ENCODE data around the gene DMBT1.

Gene DMBT1

DNA sequence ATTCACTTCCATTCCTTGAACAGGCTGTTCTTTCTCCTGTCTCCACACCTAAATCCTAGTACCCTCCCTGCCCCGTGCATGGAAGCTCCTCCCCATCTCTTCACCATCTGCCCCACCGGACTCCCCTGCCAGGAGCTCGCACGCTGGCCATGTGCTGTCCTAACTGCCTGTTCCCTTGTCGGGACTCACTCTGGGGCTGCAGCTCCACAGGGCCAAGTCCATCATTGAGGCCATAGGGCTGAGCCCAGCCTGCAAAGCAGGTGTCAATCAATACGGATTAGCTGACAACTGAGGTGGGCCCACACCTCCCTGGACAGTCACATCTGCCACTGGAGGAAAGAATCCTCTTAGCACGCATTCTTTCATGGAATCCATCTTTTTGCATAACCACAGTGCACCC, 41.4 kb upstream of the DMBT1 start:
- ChIA-PET CTCF (interaction anchor here (0.9 kb wide), 1 partner anchor 11 kb away, joined by 3 read pairs; no protein-coding TSS in a partner anchor), POLR2A (no interaction called here)
- DNase-seq (ENCODE audit: extremely low spot score): no peak
- TF ChIP-seq, protein P1, sequence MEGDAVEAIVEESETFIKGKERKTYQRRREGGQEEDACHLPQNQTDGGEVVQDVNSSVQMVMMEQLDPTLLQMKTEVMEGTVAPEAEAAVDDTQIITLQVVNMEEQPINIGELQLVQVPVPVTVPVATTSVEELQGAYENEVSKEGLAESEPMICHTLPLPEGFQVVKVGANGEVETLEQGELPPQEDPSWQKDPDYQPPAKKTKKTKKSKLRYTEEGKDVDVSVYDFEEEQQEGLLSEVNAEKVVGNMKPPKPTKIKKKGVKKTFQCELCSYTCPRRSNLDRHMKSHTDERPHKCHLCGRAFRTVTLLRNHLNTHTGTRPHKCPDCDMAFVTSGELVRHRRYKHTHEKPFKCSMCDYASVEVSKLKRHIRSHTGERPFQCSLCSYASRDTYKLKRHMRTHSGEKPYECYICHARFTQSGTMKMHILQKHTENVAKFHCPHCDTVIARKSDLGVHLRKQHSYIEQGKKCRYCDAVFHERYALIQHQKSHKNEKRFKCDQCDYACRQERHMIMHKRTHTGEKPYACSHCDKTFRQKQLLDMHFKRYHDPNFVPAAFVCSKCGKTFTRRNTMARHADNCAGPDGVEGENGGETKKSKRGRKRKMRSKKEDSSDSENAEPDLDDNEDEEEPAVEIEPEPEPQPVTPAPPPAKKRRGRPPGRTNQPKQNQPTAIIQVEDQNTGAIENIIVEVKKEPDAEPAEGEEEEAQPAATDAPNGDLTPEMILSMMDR (IDR thresholded peaks at IDR 0.05; ENCODE audit: control extremely low read depth, extremely low read depth, low read depth, missing control alignments): no peak

DNA sequence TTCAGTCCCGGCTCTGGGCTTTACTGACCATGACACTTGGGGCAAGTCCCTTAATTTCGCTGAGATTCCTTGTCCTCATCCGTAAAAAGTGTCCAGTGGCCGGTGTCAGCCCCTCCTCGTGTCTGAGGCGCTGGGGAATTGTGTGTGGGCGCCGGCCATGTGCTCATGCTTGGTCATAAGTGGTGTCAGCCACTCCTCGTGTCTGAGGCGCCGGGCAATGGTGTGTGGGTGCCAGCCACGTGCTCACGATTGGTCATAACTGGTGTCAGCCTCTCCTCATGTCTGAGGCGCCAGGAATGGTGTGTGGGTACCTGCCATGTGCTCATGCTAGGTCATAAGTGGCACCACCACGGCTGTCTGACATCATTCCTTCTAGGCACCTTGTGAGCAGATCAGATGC, 40.7 kb upstream of the DMBT1 start:
- DNase-seq (ENCODE audit: extremely low spot score): no peak
- CTCF ChIA-PET: no interaction called here

DNA sequence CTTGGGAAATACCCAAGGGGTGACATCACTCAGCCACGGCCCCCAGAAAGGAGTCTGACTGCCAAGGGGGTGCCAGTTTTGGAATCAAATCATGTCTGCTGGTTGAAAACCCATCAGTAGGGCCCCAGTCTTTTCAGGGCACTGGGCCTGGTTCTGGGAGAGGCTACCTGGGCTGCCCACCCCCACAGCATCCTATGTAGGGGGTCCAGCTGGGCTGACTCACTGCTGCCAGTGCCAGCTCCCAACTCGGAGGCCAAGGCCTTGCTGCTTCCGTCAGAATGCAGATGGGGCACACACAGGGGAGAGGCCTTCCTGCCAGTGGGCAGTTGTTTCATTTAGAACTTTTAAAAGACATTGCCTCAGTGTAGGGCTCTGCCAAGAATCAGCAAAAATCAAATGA, 39.5 kb upstream of the DMBT1 start:
- CTCF ChIA-PET: interaction anchor here (1.3 to 1.5 kb wide), 2 partner anchors 44 to 253 kb away, joined by 3 to 4 read pairs; no protein-coding TSS in a partner anchor
- POLR2A ChIA-PET: no interaction called here
- TF ChIP-seq, protein P1 (IDR thresholded peaks at IDR 0.05; ENCODE audit: control extremely low read depth, extremely low read depth, low read depth, missing control alignments): no peak
- DNase-seq (ENCODE audit: extremely low spot score): no peak

More for the DNA sequence above, 40.7 kb upstream of the DMBT1 start:
- TF ChIP-seq, protein P1 (IDR thresholded peaks at IDR 0.05; ENCODE audit: control extremely low read depth, extremely low read depth, low read depth, missing control alignments): no peak
- POLR2A ChIA-PET: no interaction called here

DNA sequence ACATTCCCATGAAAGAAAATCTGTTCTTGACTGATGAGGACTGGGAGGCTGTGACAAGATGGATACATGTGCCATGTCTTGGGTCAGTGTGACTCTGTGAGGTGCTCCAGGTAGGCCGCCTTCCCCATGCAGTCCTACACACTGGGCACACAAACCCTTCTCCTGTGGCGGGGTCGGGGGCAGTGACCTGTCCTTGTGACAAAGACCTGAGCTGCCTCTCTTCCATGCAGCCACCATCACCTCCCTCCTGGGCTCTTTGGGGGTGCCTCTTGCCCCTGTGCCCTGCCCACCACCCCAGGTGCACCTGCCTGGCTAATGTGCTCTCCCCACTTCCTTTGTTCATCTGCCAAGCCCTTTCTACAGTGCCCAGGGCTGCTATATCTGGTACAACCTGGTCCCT, 35.7 kb upstream of the DMBT1 start:
- CTCF ChIA-PET: no interaction called here
- POLR2A ChIA-PET: no interaction called here
- TF ChIP-seq, protein P1 (IDR thresholded peaks at IDR 0.05; ENCODE audit: control extremely low read depth, extremely low read depth, low read depth, missing control alignments): no peak
- DNase-seq (ENCODE audit: extremely low spot score): no peak

DNA sequence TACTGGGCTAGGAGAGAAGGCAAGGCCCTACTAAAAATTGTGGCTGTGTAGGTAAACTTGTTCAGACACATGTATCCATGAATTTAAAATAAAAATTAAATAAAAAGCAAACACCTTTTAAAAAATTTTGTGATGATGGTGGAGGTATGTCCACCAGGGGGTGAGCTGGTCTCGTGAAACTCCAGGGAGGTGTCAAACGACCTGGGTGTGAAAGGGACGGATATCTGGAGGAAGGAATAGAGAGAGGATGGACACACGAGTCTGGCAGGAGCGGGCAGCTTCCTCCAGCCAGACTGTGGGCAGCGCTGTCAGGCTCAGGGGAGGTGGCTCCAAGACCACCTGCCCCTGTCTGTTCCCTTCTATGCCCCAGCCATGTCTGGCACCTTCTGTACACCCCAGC, 34.8 kb upstream of the DMBT1 start:
- TF ChIP-seq, protein P1 (IDR thresholded peaks at IDR 0.05; ENCODE audit: control extremely low read depth, extremely low read depth, low read depth, missing control alignments): no peak
- ChIA-PET CTCF (no interaction called here), POLR2A (no interaction called here)
- no peak for DNase-seq (ENCODE audit: extremely low spot score)

DNA sequence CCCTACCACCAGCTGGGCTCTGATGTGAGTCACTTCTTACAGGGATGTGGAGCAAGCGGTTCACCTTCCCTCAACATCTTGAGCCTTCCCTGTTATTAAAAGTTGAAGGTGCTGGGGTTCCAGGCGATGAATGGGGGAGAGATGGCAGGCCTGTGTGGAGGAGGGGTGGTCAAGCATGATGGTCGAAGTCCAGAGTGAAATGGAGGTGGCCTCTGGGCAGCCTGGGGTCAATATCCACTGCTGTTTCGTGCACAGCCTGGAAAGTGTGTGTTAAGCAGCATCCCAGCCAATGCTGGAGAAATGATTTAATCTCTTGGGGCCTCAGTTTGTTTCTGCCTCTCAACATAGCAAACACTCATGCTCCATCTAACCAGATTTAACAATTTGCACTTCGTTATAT, 33.7 kb upstream of the DMBT1 start:
- ChIA-PET POLR2A (no interaction called here), CTCF (interaction anchor here (1.8 kb wide), 1 partner anchor 38 kb away, joined by 5 read pairs; no protein-coding TSS in a partner anchor)
- TF ChIP-seq, protein P1 (IDR thresholded peaks at IDR 0.05; ENCODE audit: control extremely low read depth, extremely low read depth, low read depth, missing control alignments): no peak
- no peak for DNase-seq (ENCODE audit: extremely low spot score)

DNA sequence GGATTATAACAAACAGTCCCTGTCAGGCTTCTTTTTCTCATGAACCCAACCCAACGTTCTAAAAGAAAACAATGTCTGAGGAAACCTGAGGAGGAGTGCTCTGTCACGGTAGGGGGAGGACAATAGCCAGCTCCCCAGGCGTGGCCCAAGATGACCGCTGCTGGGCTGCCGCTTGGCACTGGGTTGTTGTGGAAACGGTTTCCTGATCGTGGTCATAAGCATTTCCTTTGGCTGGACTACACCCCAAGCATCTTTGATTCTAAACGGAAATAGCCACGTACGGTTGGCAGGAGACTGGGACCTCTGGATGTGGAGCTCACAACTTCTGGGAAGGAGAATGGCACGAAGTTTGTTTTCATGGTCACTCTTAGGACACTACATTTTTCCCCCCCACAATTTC, 30.4 kb upstream of the DMBT1 start:
- ChIA-PET POLR2A (no interaction called here), CTCF (no interaction called here)
- TF ChIP-seq, protein P1 (IDR thresholded peaks at IDR 0.05; ENCODE audit: control extremely low read depth, extremely low read depth, low read depth, missing control alignments): no peak
- DNase-seq (ENCODE audit: extremely low spot score): no peak

Data from GM10248 (cell line).